ENCODE results near the gene RAB39A. TPM values are rescaled to one million over a fixed set of nuclear protein-coding genes. Genes with fewer than 3 reads are reported as not detected.

RAB39A gene
- polyA plus RNA-seq, 3 donors from 2014 or later: not detected

Other genes with a start within 250 kb of the RAB39A start
- gene SLN, start 216.4 kb upstream of the RAB39A start, polyA plus RNA-seq: not detected
- gene SLC35F2, start 69.7 kb upstream of the RAB39A start, polyA plus RNA-seq: 1 to 10 TPM in 2 of 3 donors, under 1 TPM in 1; 0.19 to 3.9 (median 3.0) TPM
- 10 to 100 TPM; 31.2 to 43.0 (median 42.2) TPM for gene CUL5, start 80.5 kb downstream of the RAB39A start, polyA plus RNA-seq
- gene ACAT1, start 193.1 kb downstream of the RAB39A start, polyA plus RNA-seq: 10 to 100 TPM; 18.5 to 21.6 (median 21.4) TPM

Measured in immature natural killer cell (primary cell).